H1 (cell line): ENCODE results near the gene RNF41. TPM values are rescaled to one million over a fixed set of nuclear protein-coding genes. Genes with fewer than 3 reads are reported as not detected.

ENCODE experiments used
- CTCF ChIA-PET: fragments of 300-600 bp; sonication (Branson Sonifier 250); formaldehyde crosslinking; loops from one replicate; lab custom pipeline; 2021; ENCODE audit not compliant: partially characterized antibody; lab: Charles Lee
- POLR2A ChIA-PET: fragments of 300-600 bp; sonication (Branson Sonifier 250); formaldehyde crosslinking; loops from one replicate; lab custom pipeline; 2021; ENCODE audit warnings: inconsistent platforms; ENCODE audit not compliant: partially characterized antibody; lab: Charles Lee
- DNase-seq, 2 experiments: peaks; one replicate each; pipeline versions ENCODE4 v3.0.0 to v3.0.0-alpha.2; 2010 to 2022; ENCODE audit warnings: low spot score in 2 of 2, low read depth in 1 of 2, mixed read lengths in 1 of 2
- FAIRE-seq: peaks from 2 replicates; lab custom pipeline; 2011; peaks lifted over from hg19 to GRCh38; lab: Jason Lieb, UNC
- H2AFZ ChIP-seq: 2 replicates; pipeline ENCODE4 v1.8.1; 2012; ENCODE audit warnings: low read length, inconsistent platforms
- H2AK5ac ChIP-seq: 2 replicates; pipeline ENCODE4 v1.6.1; 2013; ENCODE audit warnings: low read depth, low read length
- H2BK120ac ChIP-seq: replicated peaks from 2 replicates; pipeline ENCODE3; 2013; ENCODE audit warnings: low read depth, low read length, inconsistent platforms
- H2BK12ac ChIP-seq: 2 replicates; pipeline ENCODE4 v1.6.1; 2013; ENCODE audit warnings: low read depth, low read length
- H2BK15ac ChIP-seq: 2 replicates; pipeline ENCODE4 v1.6.1; 2013; ENCODE audit warnings: low read length
- H2BK20ac ChIP-seq: 2 replicates; pipeline ENCODE4 v1.6.1; 2013; ENCODE audit warnings: low read length
- H2BK5ac ChIP-seq: 2 replicates; pipeline ENCODE4 v1.6.1; 2013; ENCODE audit warnings: low read depth, low read length
- H3K14ac ChIP-seq: 2 replicates; pipeline ENCODE4 v1.6.1; 2013; ENCODE audit warnings: inconsistent platforms; ENCODE audit not compliant: insufficient read length
- H3K18ac ChIP-seq: 2 replicates; pipeline ENCODE4 v1.6.1; 2013; ENCODE audit warnings: low read length; ENCODE audit errors: extremely low read depth
- H3K23ac ChIP-seq: 2 replicates; pipeline ENCODE4 v1.6.1; 2013; ENCODE audit warnings: inconsistent platforms; ENCODE audit not compliant: insufficient read length
- H3K23me2 ChIP-seq: 2 replicates; pipeline ENCODE4 v1.6.1; 2013; ENCODE audit warnings: low read depth, low read length
- H3K27ac ChIP-seq: 2 replicates; pipeline ENCODE4 v1.6.1; 2011; ENCODE audit warnings: low read depth, low read length, inconsistent platforms
- H3K27me3 ChIP-seq, 4 experiments: replicated peaks in 1 of 4; 1 replicate in 1 of 4; 2 replicates in 3 of 4; pipeline versions ENCODE4 v1.6.1 to v1.8.1; 2011 to 2013; ENCODE audit warnings: low read length in 3 of 4, mild to moderate bottlenecking in 3 of 4, inconsistent platforms in 2 of 4, mixed read lengths in 2 of 4, moderate library complexity in 1 of 4; ENCODE audit not compliant: control insufficient read depth in 3 of 4, insufficient read depth in 3 of 4; ENCODE audit errors: extremely low read depth in 1 of 4
- H3K36me3 ChIP-seq, 4 experiments: 2 replicates each; pipeline versions ENCODE4 v1.6.1 to v1.8.1; 2011 to 2013; ENCODE audit warnings: mild to moderate bottlenecking in 4 of 4, low read length in 3 of 4, moderate library complexity in 2 of 4, control low read depth in 1 of 4, inconsistent platforms in 1 of 4; ENCODE audit not compliant: insufficient read depth in 4 of 4, control insufficient read depth in 2 of 4
- H3K4ac ChIP-seq: replicated peaks from 2 replicates; pipeline ENCODE3; 2013; ENCODE audit warnings: low read length, low read depth, mixed read lengths, inconsistent platforms; ENCODE audit not compliant: insufficient read length
- H3K4me1 ChIP-seq, 4 experiments: replicated peaks in 1 of 4; 1 replicate in 1 of 4; 2 replicates in 3 of 4; pipeline versions ENCODE4 v1.6.1 to v1.8.1; 2011 to 2013; ENCODE audit warnings: low read length in 3 of 4, inconsistent platforms in 2 of 4, mixed read lengths in 1 of 4; ENCODE audit not compliant: insufficient read depth in 4 of 4, control insufficient read depth in 3 of 4
- H3K4me2 ChIP-seq, 2 experiments: 2 replicates each; pipeline versions ENCODE4 v1.6.1 to v1.8.1; 2011 to 2013; ENCODE audit warnings: low read depth in 2 of 2, low read length in 2 of 2, control low read depth in 1 of 2, inconsistent platforms in 1 of 2, mild to moderate bottlenecking in 1 of 2; ENCODE audit not compliant: insufficient read depth in 1 of 2
- H3K4me3 ChIP-seq, 4 experiments: fragments of 200-600, 300-600 bp in 1 of 4; sonication (generic), shearing (Covaris generic), sonication (Bioruptor Twin) in 1 of 4; 2 replicates each; pipeline versions ENCODE4 v1.5.1 to v1.8.1; 2011 to 2016; ENCODE audit warnings: low read length in 4 of 4, low read depth in 3 of 4, control low read depth in 2 of 4, inconsistent platforms in 2 of 4, mild to moderate bottlenecking in 2 of 4, mixed read lengths in 1 of 4, moderate library complexity in 1 of 4; ENCODE audit not compliant: insufficient read depth in 2 of 4; ENCODE audit errors: extremely low read depth in 1 of 4
- H3K56ac ChIP-seq: replicated peaks from 2 replicates; pipeline ENCODE3; 2013; ENCODE audit warnings: low read depth, mild to moderate bottlenecking, mixed read lengths, low read length, inconsistent platforms; ENCODE audit not compliant: insufficient read length
- H3K79me1 ChIP-seq: 2 replicates; pipeline ENCODE4 v1.6.1; 2013; ENCODE audit warnings: low read depth, low read length, control low read depth
- H3K79me2 ChIP-seq, 2 experiments: 2 replicates each; pipeline versions ENCODE4 v1.6.1 to v1.8.1; 2012 to 2013; ENCODE audit warnings: low read length in 2 of 2, mild to moderate bottlenecking in 2 of 2, inconsistent platforms in 1 of 2; ENCODE audit not compliant: insufficient read depth in 2 of 2, control insufficient read depth in 1 of 2
- H3K9ac ChIP-seq, 4 experiments: replicated peaks in 1 of 4; 1 replicate in 1 of 4; 2 replicates in 3 of 4; pipeline versions ENCODE4 v1.6.1 to v1.8.1; 2011 to 2013; ENCODE audit warnings: low read depth in 3 of 4, low read length in 3 of 4, control low read depth in 2 of 4, mild to moderate bottlenecking in 2 of 4, moderate library complexity in 2 of 4, inconsistent platforms in 1 of 4; ENCODE audit errors: extremely low read depth in 1 of 4
- H3K9me3 ChIP-seq, 2 experiments: 2 replicates each; pipeline versions ENCODE4 v1.6.1 to v1.8.1; 2012 to 2013; ENCODE audit warnings: mild to moderate bottlenecking in 2 of 2, moderate library complexity in 2 of 2, control low read depth in 1 of 2, inconsistent platforms in 1 of 2, low read depth in 1 of 2, low read length in 1 of 2, mixed read lengths in 1 of 2; ENCODE audit not compliant: insufficient read depth in 2 of 2
- H4K20me1 ChIP-seq, 2 experiments: replicated peaks in 1 of 2; 2 replicates each; pipeline versions ENCODE3 to v1.8.1; 2011 to 2013; ENCODE audit warnings: inconsistent platforms in 2 of 2, low read length in 2 of 2, mild to moderate bottlenecking in 1 of 2; ENCODE audit not compliant: insufficient read depth in 2 of 2, control insufficient read depth in 1 of 2
- H4K5ac ChIP-seq: 2 replicates; pipeline ENCODE4 v1.6.1; 2013; ENCODE audit warnings: low read length, low read depth, mixed read lengths, inconsistent platforms; ENCODE audit not compliant: insufficient read length
- H4K8ac ChIP-seq: 2 replicates; pipeline ENCODE4 v1.8.0; 2013; ENCODE audit warnings: mild to moderate bottlenecking, moderate library complexity, low read length, inconsistent platforms; ENCODE audit not compliant: insufficient read depth; ENCODE audit errors: extremely low read depth
- H4K91ac ChIP-seq: replicated peaks from 2 replicates; pipeline ENCODE3; 2013; ENCODE audit warnings: low read length, mixed read lengths, inconsistent platforms; ENCODE audit not compliant: insufficient read length
- ATF3 ChIP-seq: IDR thresholded peaks from 2 replicates; pipeline ENCODE4 v1.6.1; 2011; ENCODE audit warnings: low read depth, mild to moderate bottlenecking, low read length; ENCODE audit not compliant: insufficient read depth
- CTCF ChIP-seq, 3 experiments: IDR thresholded peaks; 1 replicate in 2 of 3; 2 replicates in 1 of 3; pipeline versions ENCODE4 v1.5.1 to v1.6.1; 2011; ENCODE audit warnings: low read length in 3 of 3, mild to moderate bottlenecking in 3 of 3, inconsistent platforms in 2 of 3, low read depth in 1 of 3, moderate library complexity in 1 of 3; ENCODE audit not compliant: insufficient read depth in 1 of 3; ENCODE audit errors: control extremely low read depth in 1 of 3
- EP300 ChIP-seq, 2 experiments: IDR thresholded peaks; 1 replicate in 1 of 2; 2 replicates in 1 of 2; pipeline ENCODE4 v1.6.1; 2011 to 2012; ENCODE audit warnings: low read depth in 2 of 2, low read length in 2 of 2, mild to moderate bottlenecking in 2 of 2, borderline replicate concordance in 1 of 2, inconsistent platforms in 1 of 2, moderate library complexity in 1 of 2
- KDM5A ChIP-seq: fragments of 200-600 bp; IDR thresholded peaks from 2 replicates; pipeline ENCODE4 v1.7.1; 2012; ENCODE audit warnings: mild to moderate bottlenecking, low read length, inconsistent platforms, mixed read lengths
- PHF8 ChIP-seq: fragments of 200-600 bp; sonication (generic); conservative IDR thresholded peaks from 2 replicates; pipeline ENCODE4 v1.7.1; 2012; ENCODE audit warnings: low read depth, mild to moderate bottlenecking, inconsistent platforms, low read length, moderate library complexity
- RNF2 ChIP-seq: fragments of 200-900, 300-1000 bp; sonication (generic); IDR thresholded peaks from 2 replicates; pipeline ENCODE4 v1.7.1; 2016; ENCODE audit warnings: borderline replicate concordance, low read depth, mild to moderate bottlenecking, antibody characterized with exemption, low read length; ENCODE audit not compliant: poor library complexity, severe bottlenecking; ENCODE audit errors: missing control alignments
- SP2 ChIP-seq: IDR thresholded peaks from 2 replicates; pipeline ENCODE4 v1.6.1; 2012; ENCODE audit warnings: mild to moderate bottlenecking, low read length, inconsistent platforms
- USF2 ChIP-seq: IDR thresholded peaks from 2 replicates; pipeline ENCODE4 v1.6.1; 2011; ENCODE audit warnings: low read length, improper control_type of control experiment
- WGBS, 2 experiments: shearing (Covaris generic) in 1 of 2; methylation state at CpG; one replicate each; pipeline versions ENCODE4 v1.1.6 to v1.1.7; 2013 to 2015; ENCODE audit warnings: low lambda C conversion rate in 2 of 2, mixed read lengths in 2 of 2, inconsistent platforms in 1 of 2, low coverage in 1 of 2, missing lambda C conversion rate in 1 of 2; ENCODE audit not compliant: insufficient replicate concordance in 2 of 2, insufficient coverage in 1 of 2, insufficient read length in 1 of 2; ENCODE audit errors: extremely low coverage in 1 of 2, missing lambda C conversion rate in 1 of 2; 5-methylcytosine and 5-hydroxymethylcytosine counted together
- polyA plus RNA-seq, 7 experiments: library from polyadenylated mRNA; depleted of rRNA in 3 of 7; stranded (reverse) in 5 of 7; unstranded in 2 of 7; fragments of >200 nt in 5 of 7; fragments of 200-250 nt in 2 of 7; gene quantifications; 1 replicate in 5 of 7; 2 replicates in 1 of 7; 4 replicates in 1 of 7; pipeline versions ENCODE4 v1.2.1 to v1.2.3, GENCODE V29; 2011 to 2013; ENCODE audit warnings: missing spikeins in 2 of 7, mixed read lengths in 2 of 7
- total RNA-seq: library from RNA; stranded (reverse); fragmentation: NEBNext Ultra II Directional; extraction: Animal tissue kit (Norgen Biotek cat#: 25700); gene quantifications from 2 replicates; pipeline ENCODE4 v1.2.1, GENCODE V29; 2021

The RNF41 gene
- total and polyA plus RNA-seq, 2 of the 8 experiments (the other 6 are each of a cell fraction or from before 2014, with no cell fraction given): 55.5 to 98.6 TPM

GRCh38 chr12:56252649-56253048, 30.9 kb upstream of the RNF41 start:
- no peak overlapping the region for H3K4ac ChIP-seq
- H3K4me1 ChIP-seq: peaks cover 8 to 13% (median 11%) of the 10 kb centered on the region in 4 experiments
- H4K5ac ChIP-seq: no peak overlapping the region
- peaks cover 7% of the 10 kb centered on the region; the same call in 1 of the 2 replicates for H3K23me2 ChIP-seq
- H3K18ac ChIP-seq: no peak overlapping the region
- no peak for FAIRE-seq
- no peak overlapping the region for H3K4me3 ChIP-seq
- no peak overlapping the region for H3K14ac ChIP-seq
- no peak overlapping the region for H2AFZ ChIP-seq
- no peak overlapping the region for H2BK15ac ChIP-seq
- no peak overlapping the region for H4K8ac ChIP-seq
- 95% methylated on average over 3 of the region's 3 CpGs; no CpG with 5 or more reads in 1 of the 2 experiments for WGBS, 2 experiments
- no peak overlapping the region for H3K9ac ChIP-seq
- H3K79me2 ChIP-seq: peaks cover 0 to 8% of the 10 kb centered on the region in 2 experiments; a peak in 1 of 4 replicates
- peaks cover 7% of the 10 kb centered on the region for H3K79me1 ChIP-seq
- ChIA-PET POLR2A (interaction anchor here (0.7 to 3.1 kb wide), 8 partner anchors 14 to 225 kb away, joined by 3 to 11 read pairs (median 4); partner anchors contain the start of gene COQ10A), CTCF (interaction anchor here (0.7 to 2.1 kb wide), 6 partner anchors 11 to 48 kb away, joined by 3 to 6 read pairs (median 6); partner anchors contain the start of genes COQ10A and RNF41)
- no peaks in the 10 kb centered on the region for H3K27me3 ChIP-seq
- no peak overlapping the region for H3K4me2 ChIP-seq
- peaks cover 39 to 71% (median 57%) of the 10 kb centered on the region in 4 experiments for H3K36me3 ChIP-seq
- H2BK120ac ChIP-seq: no peak overlapping the region
- H2AK5ac ChIP-seq: no peak overlapping the region
- H2BK12ac ChIP-seq: no peak overlapping the region
- no peak overlapping the region for H4K91ac ChIP-seq
- no peak for DNase-seq
- H3K27ac ChIP-seq: no peak overlapping the region
- H2BK20ac ChIP-seq: no peak overlapping the region
- no peak overlapping the region for H2BK5ac ChIP-seq
- H3K23ac ChIP-seq: no peak overlapping the region
- no peak overlapping the region for H3K56ac ChIP-seq
- no peaks in the 10 kb centered on the region for H3K9me3 ChIP-seq
- H4K20me1 ChIP-seq: peaks cover 5 to 10% of the 10 kb centered on the region in 2 experiments
- TF ChIP-seq USF2 (no peak), CTCF (IDR thresholded peaks at IDR 0.05; ENCODE audit: control extremely low read depth in 1 of 3, insufficient read depth in 1 of 3, low read depth in 1 of 3, low read length in 3 of 3) (no peak), PHF8 (no peak), EP300 (IDR thresholded peaks at IDR 0.05; ENCODE audit: borderline replicate concordance in 1 of 2, low read depth in 2 of 2, low read length in 2 of 2) (no peak), ATF3 (no peak), RNF2 (no peak), KDM5A (no peak), SP2 (no peak)
